ENCODE measurements around the gene PNPLA5. TPM values are rescaled to one million over a fixed set of nuclear protein-coding genes. Genes with fewer than 3 reads are reported as not detected.

PNPLA5 gene
- total RNA-seq, 1 experiment from 2014 or later, result not detected

- no peaks in the 10 kb centered on the region for H3K4me1 ChIP-seq (ENCODE audit: control insufficient read depth, insufficient read depth, low read length)
- H3K36me3 ChIP-seq (ENCODE audit: control insufficient read depth, insufficient read depth, low read length), result no peaks in the 10 kb centered on the region
- BruUV-seq (replicated peaks), result no TSS peak
- DNase-seq (ENCODE audit: low read depth, low spot score), result no peak
- ChIA-PET POLR2A (no interaction called here), CTCF (no interaction called here)
- no peak overlapping the region for H3K4me3 ChIP-seq (ENCODE audit: low read depth in 2 of 2, low read length in 2 of 2)
- in situ Hi-C loops (cut with HindIII; ENCODE audit: low pct_unique_long_range_greater_than_20kb, low sequenced_read_pairs) (no loop called here), intact Hi-C loops (cut with micrococcal nuclease; ENCODE audit: unreplicated experiment) (no loop called here)
- no peak for TF ChIP-seq SIN3A (IDR thresholded peaks at IDR 0.05; ENCODE audit: borderline replicate concordance, insufficient read depth, low read depth, low read length)
- no peak for TF ChIP-seq REST (IDR thresholded peaks at IDR 0.05; ENCODE audit: insufficient read depth in 1 of 2, low read depth in 2 of 2, low read length in 1 of 2)
- TF ChIP-seq POLR2AphosphoS5 (IDR thresholded peaks at IDR 0.05; ENCODE audit: low read depth, low read length), result no peak
- no peak for TF ChIP-seq TCF7L2 (IDR thresholded peaks at IDR 0.05; ENCODE audit: low read depth, low read length)
- no peak for TF ChIP-seq CTCF (IDR thresholded peaks at IDR 0.05)
- no peaks in the 10 kb centered on the region; the same call in 1 of the 2 replicates for H3K27me3 ChIP-seq (ENCODE audit: control insufficient read depth, insufficient read depth, low read length)
- ATAC-seq, result no peak
- no peaks in the 10 kb centered on the region for H3K9me3 ChIP-seq (ENCODE audit: control insufficient read depth, insufficient read depth, low read depth, low read length)
- H3K27ac ChIP-seq (ENCODE audit: low read length), result no peak overlapping the region
Measured at GRCh38 chr22:43879901-43880540, 11.8 kb downstream of the PNPLA5 start.

GRCh38 chr22:43878831-43879550, 12.8 kb downstream of the PNPLA5 start:
- Histone ChIP-seq H3K27ac (ENCODE audit: low read length) (no peak overlapping the region), H3K27me3 (ENCODE audit: control insufficient read depth, insufficient read depth, low read length) (no peaks in the 10 kb centered on the region; the same call in 1 of the 2 replicates), H3K9me3 (ENCODE audit: control insufficient read depth, insufficient read depth, low read depth, low read length) (no peaks in the 10 kb centered on the region), H3K4me3 (ENCODE audit: low read depth in 2 of 2, low read length in 2 of 2) (no peak overlapping the region), H3K4me1 (ENCODE audit: control insufficient read depth, insufficient read depth, low read length) (no peaks in the 10 kb centered on the region), H3K36me3 (ENCODE audit: control insufficient read depth, insufficient read depth, low read length) (no peaks in the 10 kb centered on the region)
- intact Hi-C loops (cut with micrococcal nuclease; ENCODE audit: unreplicated experiment) (no loop called here), in situ Hi-C loops (cut with HindIII; ENCODE audit: low pct_unique_long_range_greater_than_20kb, low sequenced_read_pairs) (no loop called here)
- CTCF ChIA-PET, result no interaction called here
- DNase-seq (ENCODE audit: low read depth, low spot score) (no peak), ATAC-seq (no peak)
- POLR2A ChIA-PET, result no interaction called here
- no peak for TF ChIP-seq REST (IDR thresholded peaks at IDR 0.05; ENCODE audit: insufficient read depth in 1 of 2, low read depth in 2 of 2, low read length in 1 of 2)
- TF ChIP-seq CTCF (IDR thresholded peaks at IDR 0.05), result no peak
- no peak for TF ChIP-seq TCF7L2 (IDR thresholded peaks at IDR 0.05; ENCODE audit: low read depth, low read length)
- no peak for TF ChIP-seq POLR2AphosphoS5 (IDR thresholded peaks at IDR 0.05; ENCODE audit: low read depth, low read length)
- no peak for TF ChIP-seq SIN3A (IDR thresholded peaks at IDR 0.05; ENCODE audit: borderline replicate concordance, insufficient read depth, low read depth, low read length)
- no TSS peak for BruUV-seq (replicated peaks)

Data from Panc1 (cell line).